Breast epithelium (tissue), 4 donors: ENCODE data around the gene PTGES3. TPM values are rescaled to one million over a fixed set of nuclear protein-coding genes. Genes with fewer than 3 reads are reported as not detected.

ENCODE experiments used
- DNase-seq, 2 donors: peaks; one replicate each; pipeline ENCODE4 v3.0.0-alpha.2; 2019; ENCODE audit warnings: low spot score in 2 of 2
- H3K27ac ChIP-seq, 2 donors: fragments of 200-600 bp; sonication (generic) in 1 of 2; one replicate each; pipeline ENCODE4 v1.5.1; 2016 to 2019; ENCODE audit warnings: mild to moderate bottlenecking in 1 of 2
- H3K27me3 ChIP-seq, 2 donors: fragments of 200-600 bp; sonication (generic) in 1 of 2; one replicate each; pipeline versions ENCODE4 v1.5.1 to v1.6.0; 2017 to 2019; ENCODE audit warnings: control low read depth in 1 of 2, mild to moderate bottlenecking in 1 of 2
- H3K36me3 ChIP-seq: fragments of 200-600 bp; one replicate; pipeline ENCODE4 v1.5.1; 2019
- H3K4me1 ChIP-seq, 2 donors: fragments of 200-600 bp; sonication (generic); one replicate each; pipeline ENCODE4 v1.5.1; 2016 to 2019; ENCODE audit warnings: control low read depth in 1 of 2
- H3K4me3 ChIP-seq, 3 donors: fragments of 200-600 bp; sonication (generic); 1 replicate in 2 of 3; 2 replicates in 1 of 3; pipeline ENCODE4 v1.5.1; 2016 to 2019; ENCODE audit warnings: mild to moderate bottlenecking in 3 of 3, moderate library complexity in 2 of 3
- H3K9me3 ChIP-seq, 2 donors: fragments of 200-600 bp; sonication (generic) in 1 of 2; one replicate each; pipeline ENCODE4 v1.5.1; 2016 to 2019; ENCODE audit warnings: control low read depth in 1 of 2
- POLR2A ChIP-seq: fragments of 450-650 bp; IDR thresholded peaks from one replicate; pipeline ENCODE4 v1.6.1; 2016; ENCODE audit warnings: antibody characterized with exemption, mild to moderate bottlenecking, moderate library complexity
- POLR2AphosphoS5 ChIP-seq, 3 donors: sonication (generic); formaldehyde crosslinking; IDR thresholded peaks; one replicate each; pipeline ENCODE4 v1.6.1; 2017; ENCODE audit warnings: antibody characterized with exemption in 3 of 3
- intact Hi-C: fragments of 100-400 bp; cut with DNase I; formaldehyde crosslinking; loops from one replicate; pipeline ENCODE4 v1.15.1; 2023; ENCODE audit warnings: low total_unique reads
- total RNA-seq, 3 donors: library from RNA; depleted of rRNA; stranded (reverse); fragments of >200 nt; gene quantifications; one replicate each; pipeline ENCODE4 v1.1.0, GENCODE V29; 2016
- TF ChIP-seq, protein P1 (sequence below), 3 donors: fragments of 450-650 bp; IDR thresholded peaks; one replicate each; pipeline ENCODE4 v1.5.1; 2016 to 2017; ENCODE audit warnings: antibody characterized with exemption in 3 of 3, mild to moderate bottlenecking in 3 of 3, moderate library complexity in 3 of 3

Gene PTGES3
- total RNA-seq, 3 donors from 2014 or later = 85.0 to 134 (median 111) TPM

DNA sequence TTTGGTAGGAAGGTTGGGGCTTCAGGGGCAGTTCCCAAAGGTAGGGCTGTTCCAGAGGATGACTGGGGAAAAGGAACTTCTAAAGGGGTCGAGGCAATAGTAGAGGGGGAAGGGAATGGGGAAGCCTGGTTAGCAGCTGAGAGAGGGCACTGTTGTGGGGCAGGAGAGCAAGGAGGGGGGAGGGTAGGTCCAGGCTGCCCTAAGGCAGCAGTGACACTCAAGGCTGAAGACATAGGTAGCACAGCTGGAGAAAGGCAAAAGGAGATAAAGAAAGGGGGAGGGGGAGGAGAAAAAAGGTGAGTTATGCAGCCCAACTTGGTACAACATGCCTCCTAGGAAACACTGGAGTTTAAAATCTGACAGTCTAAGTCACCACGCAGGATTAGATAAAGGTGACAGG is 33.1 kb upstream of the PTGES3 start:
- Histone ChIP-seq H3K4me3 (peak overlapping the region in 1 of 3 donors; percentile 97), H3K27ac (peak overlapping the region; percentile 74 to 97), H3K9me3 (no peaks in the 10 kb centered on the region), H3K4me1 (peaks cover 10 to 42% of the 10 kb centered on the region in 2 donors), H3K36me3 (no peaks in the 10 kb centered on the region), H3K27me3 (no peaks in the 10 kb centered on the region)
- intact Hi-C loops = no loop called here
- TF ChIP-seq POLR2A = no peak
- no peak for TF ChIP-seq POLR2AphosphoS5 (IDR thresholded peaks at IDR 0.05)
- TF ChIP-seq, protein P1, sequence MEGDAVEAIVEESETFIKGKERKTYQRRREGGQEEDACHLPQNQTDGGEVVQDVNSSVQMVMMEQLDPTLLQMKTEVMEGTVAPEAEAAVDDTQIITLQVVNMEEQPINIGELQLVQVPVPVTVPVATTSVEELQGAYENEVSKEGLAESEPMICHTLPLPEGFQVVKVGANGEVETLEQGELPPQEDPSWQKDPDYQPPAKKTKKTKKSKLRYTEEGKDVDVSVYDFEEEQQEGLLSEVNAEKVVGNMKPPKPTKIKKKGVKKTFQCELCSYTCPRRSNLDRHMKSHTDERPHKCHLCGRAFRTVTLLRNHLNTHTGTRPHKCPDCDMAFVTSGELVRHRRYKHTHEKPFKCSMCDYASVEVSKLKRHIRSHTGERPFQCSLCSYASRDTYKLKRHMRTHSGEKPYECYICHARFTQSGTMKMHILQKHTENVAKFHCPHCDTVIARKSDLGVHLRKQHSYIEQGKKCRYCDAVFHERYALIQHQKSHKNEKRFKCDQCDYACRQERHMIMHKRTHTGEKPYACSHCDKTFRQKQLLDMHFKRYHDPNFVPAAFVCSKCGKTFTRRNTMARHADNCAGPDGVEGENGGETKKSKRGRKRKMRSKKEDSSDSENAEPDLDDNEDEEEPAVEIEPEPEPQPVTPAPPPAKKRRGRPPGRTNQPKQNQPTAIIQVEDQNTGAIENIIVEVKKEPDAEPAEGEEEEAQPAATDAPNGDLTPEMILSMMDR (IDR thresholded peaks at IDR 0.05) = no peak
- DNase-seq = no peak

DNA sequence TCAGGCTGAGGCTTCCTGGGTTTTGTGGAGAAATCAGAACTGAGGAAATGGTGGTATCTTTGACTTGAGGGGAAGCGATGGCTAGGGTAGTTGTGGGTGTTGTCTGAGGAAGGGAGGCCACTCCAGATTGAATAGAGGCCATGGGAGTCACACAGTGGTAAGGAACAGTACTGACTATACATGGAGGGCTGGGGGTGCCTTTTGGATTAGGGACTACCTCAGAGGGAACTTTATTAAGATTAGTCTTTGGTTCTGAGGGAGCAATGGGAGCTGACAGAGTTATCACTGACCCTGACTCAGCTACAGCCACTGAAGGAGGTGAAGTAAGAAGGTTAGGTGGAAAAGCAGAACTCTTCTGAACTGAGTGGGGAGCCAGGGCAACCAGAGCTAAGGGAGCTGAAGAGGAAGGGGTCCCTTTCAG is 32.7 kb upstream of the PTGES3 start:
- peaks cover 10 to 42% of the 10 kb centered on the region in 2 donors for H3K4me1 ChIP-seq
- H3K27ac ChIP-seq = peak overlapping the region; percentile 74 to 97
- no peaks in the 10 kb centered on the region for H3K36me3 ChIP-seq
- peak overlapping the region in 1 of 3 donors; percentile 97 for H3K4me3 ChIP-seq
- TF ChIP-seq, protein P1 (IDR thresholded peaks at IDR 0.05) = no peak
- TF ChIP-seq POLR2A (no peak), POLR2AphosphoS5 (IDR thresholded peaks at IDR 0.05) (no peak)
- H3K27me3 ChIP-seq = no peaks in the 10 kb centered on the region
- DNase-seq = no peak
- no peaks in the 10 kb centered on the region for H3K9me3 ChIP-seq
- intact Hi-C loops = no loop called here

DNA sequence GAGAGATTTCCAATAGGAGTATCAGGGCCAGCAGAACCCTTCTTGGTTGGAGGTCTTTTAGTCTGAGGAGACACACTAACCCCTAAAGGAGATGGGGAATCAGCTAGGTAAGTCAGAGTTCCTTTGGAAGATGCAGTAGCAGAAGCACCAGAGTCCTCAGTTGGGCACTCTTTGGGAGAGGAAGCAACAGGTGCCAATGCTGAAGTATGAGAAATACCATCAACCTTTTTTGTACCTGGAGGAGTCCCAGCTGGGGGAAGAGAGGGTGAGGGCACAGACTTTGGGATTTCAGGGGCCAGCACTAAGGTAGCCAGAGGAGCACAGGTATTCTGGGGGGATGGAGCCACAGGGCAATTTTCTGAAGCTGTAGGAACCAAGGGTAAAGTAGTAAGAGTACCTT is 31.0 kb upstream of the PTGES3 start:
- Histone ChIP-seq H3K4me3 (no peak overlapping the region), H3K36me3 (no peaks in the 10 kb centered on the region), H3K27ac (peak overlapping the region; percentile 5 to 97), H3K27me3 (no peaks in the 10 kb centered on the region), H3K9me3 (no peaks in the 10 kb centered on the region), H3K4me1 (peaks cover 10 to 42% of the 10 kb centered on the region in 2 donors)
- TF ChIP-seq, protein P1 (IDR thresholded peaks at IDR 0.05) = no peak
- TF ChIP-seq POLR2AphosphoS5 (IDR thresholded peaks at IDR 0.05) (no peak), POLR2A (no peak)
- intact Hi-C loops = no loop called here
- no peak for DNase-seq

DNA sequence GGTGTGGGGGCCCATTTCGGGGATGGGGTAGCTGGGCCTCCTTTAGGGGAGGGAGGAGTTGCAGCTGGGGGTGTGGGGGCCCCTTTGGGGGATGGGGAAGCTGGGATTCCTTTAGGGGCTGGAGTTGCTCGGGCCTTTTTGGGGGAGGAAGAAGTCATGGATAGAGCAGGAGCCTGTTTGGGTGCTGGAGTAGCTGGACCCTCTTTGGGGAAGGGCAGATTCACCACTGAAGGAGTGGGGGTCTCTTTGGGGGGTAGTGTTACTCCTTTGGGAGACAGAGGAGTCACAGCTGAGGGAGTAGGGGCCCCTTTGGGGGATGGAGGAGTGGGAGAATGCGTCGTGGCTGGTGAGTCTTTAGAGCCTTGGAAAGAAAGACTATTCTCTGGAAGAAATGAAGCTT is 30.6 kb upstream of the PTGES3 start:
- no peak overlapping the region for H3K4me3 ChIP-seq
- intact Hi-C loops = no loop called here
- H3K27ac ChIP-seq = peak overlapping the region; percentile 42 to 97
- no peaks in the 10 kb centered on the region for H3K9me3 ChIP-seq
- TF ChIP-seq POLR2AphosphoS5 (IDR thresholded peaks at IDR 0.05) (no peak), POLR2A (no peak)
- TF ChIP-seq, protein P1 (IDR thresholded peaks at IDR 0.05) = no peak
- peaks cover 10 to 42% of the 10 kb centered on the region in 2 donors for H3K4me1 ChIP-seq
- H3K36me3 ChIP-seq = no peaks in the 10 kb centered on the region
- no peak for DNase-seq
- H3K27me3 ChIP-seq = no peaks in the 10 kb centered on the region

DNA sequence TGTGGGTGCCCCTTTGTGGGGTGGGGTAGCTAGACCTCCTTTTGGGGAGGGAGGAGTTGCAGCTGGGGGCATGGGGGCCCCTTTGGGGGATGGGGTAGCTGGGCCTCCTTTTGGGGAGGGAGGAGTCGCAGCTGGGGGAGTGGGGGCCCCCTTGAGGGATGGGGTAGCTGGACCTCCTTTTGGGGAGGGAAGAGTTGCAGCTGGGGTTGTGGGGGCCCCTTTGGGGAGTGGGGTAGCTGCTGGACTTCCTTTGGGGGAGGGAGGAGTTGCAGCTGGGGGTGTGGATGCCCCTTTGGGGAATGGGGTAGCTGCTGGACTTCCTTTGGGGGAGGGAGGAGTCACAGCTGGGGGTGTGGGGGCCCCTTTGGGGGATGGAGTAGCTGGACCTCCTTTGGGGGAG is 30.1 kb upstream of the PTGES3 start:
- no peak for DNase-seq
- TF ChIP-seq POLR2AphosphoS5 (IDR thresholded peaks at IDR 0.05) (no peak), POLR2A (no peak)
- TF ChIP-seq, protein P1 (IDR thresholded peaks at IDR 0.05) = no peak

More for the DNA sequence above, 30.1 kb upstream of the PTGES3 start:
- H3K27ac ChIP-seq = peak overlapping the region; percentile 42 to 97
- peaks cover 10 to 37% of the 10 kb centered on the region in 2 donors for H3K4me1 ChIP-seq
- H3K4me3 ChIP-seq = no peak overlapping the region
- no peaks in the 10 kb centered on the region for H3K36me3 ChIP-seq
- intact Hi-C loops = no loop called here
- H3K9me3 ChIP-seq = no peaks in the 10 kb centered on the region
- no peaks in the 10 kb centered on the region for H3K27me3 ChIP-seq
